NT2/D1 (cell line): ENCODE measurements around the gene CCDC116.

ENCODE experiments used
- SUZ12 ChIP-seq: IDR thresholded peaks from 2 replicates; pipeline ENCODE4 v1.6.1; 2011; ENCODE audit not compliant: insufficient read length, insufficient read depth; ENCODE audit errors: extremely low read depth
- ZNF274 ChIP-seq: IDR thresholded peaks from 2 replicates; pipeline ENCODE4 v1.6.1; 2011; ENCODE audit warnings: mild to moderate bottlenecking, low read depth, low read length

DNA sequence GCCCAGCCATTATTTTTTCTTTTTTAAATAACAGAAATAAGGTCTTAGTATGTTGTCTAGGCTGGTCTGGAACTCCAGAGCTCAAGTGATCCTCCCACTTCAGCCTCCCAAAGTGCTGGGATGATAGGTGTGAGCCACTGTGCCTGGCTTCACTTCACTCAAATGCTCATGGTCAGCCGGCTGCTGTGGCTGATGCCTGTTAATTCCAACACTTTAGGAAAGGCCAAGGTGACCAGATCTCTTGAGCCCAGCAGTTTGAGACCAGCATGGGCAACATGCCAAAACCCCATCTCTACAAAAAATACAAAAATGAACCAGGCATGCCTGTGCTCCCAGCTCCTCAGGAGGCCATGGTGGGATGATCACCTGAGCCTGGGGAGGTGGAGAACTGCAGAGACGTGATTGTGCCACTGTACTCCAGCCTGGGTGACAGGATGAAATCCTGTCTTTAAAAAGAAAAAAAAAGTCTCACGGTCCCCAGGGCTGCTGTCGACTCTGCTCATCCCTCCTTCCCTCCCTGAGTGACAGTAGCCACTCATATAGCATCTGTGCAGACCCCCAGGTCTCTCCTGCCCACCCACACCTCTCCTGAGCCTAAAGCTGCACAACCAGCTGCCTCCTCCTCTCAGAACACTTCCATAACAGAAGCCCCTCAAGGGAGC, 6.4 kb upstream of the CCDC116 start:
- TF ChIP-seq ZNF274, result no peak
- TF ChIP-seq SUZ12, result no peak
